M059J (cell line): ENCODE results near the gene COX15. TPM values are rescaled to one million over a fixed set of nuclear protein-coding genes. Genes with fewer than 3 reads are reported as not detected.
"Not testable (repeated sequence)": the region's sequence is repeated elsewhere in the genome, so short reads cannot be mapped to it uniquely, and the experiment has no call there.

Experiments used
- DNase-seq: peaks from one replicate; pipeline ENCODE4 v3.0.0-alpha.2; 2012; ENCODE audit warnings: low read depth
- total RNA-seq: library from RNA; depleted of rRNA; stranded (reverse); fragments of >200 nt; shearing (Covaris generic); gene quantifications from 2 replicates; pipeline ENCODE4 v1.2.3, GENCODE V29; 2014; rRNA removed

COX15 gene
- total RNA-seq, result 27.8 and 35.7 TPM in 2 replicates

DNA sequence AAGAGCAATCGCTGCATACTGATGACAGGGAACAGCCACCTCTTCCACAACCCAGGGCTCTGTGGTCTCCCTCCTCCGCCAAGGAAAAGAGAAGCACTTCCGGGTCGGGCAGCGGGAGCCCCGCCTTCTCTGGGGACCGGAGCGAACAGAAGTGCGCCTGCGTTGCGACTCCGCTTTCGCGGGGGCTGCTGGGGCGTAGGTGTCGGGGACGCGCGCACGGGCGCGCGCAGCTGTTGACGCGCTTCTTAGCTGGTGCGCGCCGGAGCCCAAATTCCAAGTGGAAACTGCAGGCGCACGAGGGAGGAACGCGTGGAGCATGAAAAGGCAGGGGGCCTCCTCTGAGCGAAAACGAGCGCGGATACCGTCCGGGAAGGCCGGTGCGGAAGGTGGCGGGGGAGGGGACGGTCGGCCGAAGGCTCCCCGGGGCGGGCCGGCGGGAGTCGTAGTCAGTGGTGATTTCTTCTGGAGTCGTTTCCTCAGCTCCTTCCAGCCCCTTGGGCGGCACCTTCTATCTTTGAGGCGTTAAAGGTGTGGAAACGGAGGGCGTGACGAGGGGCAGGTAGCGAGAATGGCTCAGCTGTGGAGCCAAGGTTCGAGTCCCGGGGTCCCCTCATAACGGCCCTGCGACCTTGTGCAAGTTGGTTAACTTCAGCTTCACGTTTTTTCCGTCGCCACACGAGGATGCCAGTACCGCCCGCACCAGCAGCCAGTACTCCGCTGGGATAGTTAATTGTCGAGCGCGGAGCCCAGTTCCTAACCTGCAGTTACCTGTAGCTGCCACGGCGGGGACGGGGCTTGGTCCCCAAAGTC, at the start of gene COX15, which contains the start of gene CUTC:
TSS of gene COX15 (minus strand) at position 95 of the 810 bp plus-strand sequence. CDS start at position 17, 78 bp downstream.
TSS of gene CUTC (plus strand) at position 202 of the 810 bp plus-strand sequence. CDS start at position 317, 115 bp downstream.
- DNase-seq, result peak; percentile 96

DNA sequence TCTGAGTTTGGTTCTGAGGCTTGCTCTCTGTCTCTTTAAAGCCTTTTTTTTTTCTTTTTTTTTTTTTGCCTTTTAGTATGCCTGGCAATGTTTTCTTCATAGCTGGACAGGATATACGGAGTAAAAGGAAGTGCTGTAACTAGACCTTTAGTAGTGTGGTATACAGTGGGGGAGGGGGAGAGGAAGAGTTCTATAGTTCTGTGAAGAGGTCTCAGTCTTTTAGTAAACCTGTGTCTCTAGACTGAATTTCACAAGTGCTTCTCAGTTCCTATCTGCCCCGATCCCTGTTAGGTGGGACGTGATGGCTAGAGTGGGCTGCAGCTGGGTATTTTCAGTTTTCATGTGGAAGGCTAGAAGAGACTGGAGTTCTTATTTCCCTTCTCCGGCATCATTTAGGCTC, 47.4 kb upstream of the COX15 start:
- peak; percentile 81 for DNase-seq

- DNase-seq, result no peak
Measured at GRCh38 chr10:99777918-99778714, 46.2 kb upstream of the COX15 start.

DNA sequence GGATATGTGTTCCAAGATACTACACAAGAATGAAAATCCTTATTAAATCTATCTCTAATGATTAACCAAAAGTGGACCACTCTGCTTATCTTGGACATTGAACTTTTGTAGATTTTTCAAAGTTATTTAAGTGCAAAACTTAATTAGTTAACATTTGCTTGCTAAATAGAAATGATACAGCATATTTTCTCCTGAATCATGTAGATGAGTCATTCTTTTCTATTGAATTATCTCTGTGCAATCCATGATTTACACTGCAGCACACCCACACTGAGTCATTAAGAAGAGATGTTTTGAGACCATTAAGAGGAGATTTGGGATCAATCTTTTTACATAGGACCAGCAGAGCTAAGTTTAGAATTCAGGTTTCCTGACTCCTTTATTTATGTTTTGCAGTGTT, 43.9 kb upstream of the COX15 start:
- peak; percentile 84 for DNase-seq

DNA sequence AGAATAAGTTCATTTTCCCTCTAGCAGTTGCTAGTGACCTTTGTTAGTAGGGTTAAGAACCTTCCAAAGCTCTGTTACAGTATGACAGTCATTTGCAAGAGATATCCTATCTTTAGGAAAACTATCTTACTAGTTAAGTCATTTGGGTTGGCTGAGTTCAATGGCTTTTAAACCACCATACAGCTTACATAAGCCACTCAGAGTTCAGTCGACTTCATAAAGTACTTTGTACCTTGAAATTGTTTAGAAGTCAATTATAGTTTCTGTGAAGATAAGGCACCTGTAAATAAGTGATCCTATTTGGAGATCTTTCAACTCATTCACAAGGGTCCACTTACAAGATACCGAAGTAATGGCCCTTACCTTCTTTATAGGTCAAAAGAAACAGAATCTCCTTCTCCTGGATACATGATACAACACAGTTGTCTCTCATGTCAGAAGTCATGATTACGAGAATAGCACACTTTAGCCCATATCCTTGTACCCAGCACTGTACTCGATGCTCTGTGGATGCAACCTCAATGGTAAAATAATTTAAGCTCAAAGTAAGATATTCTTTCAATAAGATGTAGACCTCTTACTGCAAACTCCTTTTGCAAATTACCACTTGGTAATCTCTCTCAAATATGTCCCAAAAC, 38.6 kb upstream of the COX15 start:
- DNase-seq, result no peak

GRCh38 chr10:99769706-99770105, 37.8 kb upstream of the COX15 start:
- DNase-seq, result no peak

- no peak for DNase-seq
Measured at GRCh38 chr10:99768556-99768955, 36.6 kb upstream of the COX15 start.

GRCh38 chr10:99767901-99768300, 36.0 kb upstream of the COX15 start:
- no peak for DNase-seq

- DNase-seq, result no peak
Measured at GRCh38 chr10:99766302-99766681, 34.4 kb upstream of the COX15 start.

- DNase-seq, result no peak
Measured at GRCh38 chr10:99765672-99766301, 33.9 kb upstream of the COX15 start.

- DNase-seq, result peak; percentile 29
Measured at GRCh38 chr10:99761365-99761764, 29.4 kb upstream of the COX15 start.

- DNase-seq, result no peak
Measured at GRCh38 chr10:99760321-99760720, 28.4 kb upstream of the COX15 start.

DNA sequence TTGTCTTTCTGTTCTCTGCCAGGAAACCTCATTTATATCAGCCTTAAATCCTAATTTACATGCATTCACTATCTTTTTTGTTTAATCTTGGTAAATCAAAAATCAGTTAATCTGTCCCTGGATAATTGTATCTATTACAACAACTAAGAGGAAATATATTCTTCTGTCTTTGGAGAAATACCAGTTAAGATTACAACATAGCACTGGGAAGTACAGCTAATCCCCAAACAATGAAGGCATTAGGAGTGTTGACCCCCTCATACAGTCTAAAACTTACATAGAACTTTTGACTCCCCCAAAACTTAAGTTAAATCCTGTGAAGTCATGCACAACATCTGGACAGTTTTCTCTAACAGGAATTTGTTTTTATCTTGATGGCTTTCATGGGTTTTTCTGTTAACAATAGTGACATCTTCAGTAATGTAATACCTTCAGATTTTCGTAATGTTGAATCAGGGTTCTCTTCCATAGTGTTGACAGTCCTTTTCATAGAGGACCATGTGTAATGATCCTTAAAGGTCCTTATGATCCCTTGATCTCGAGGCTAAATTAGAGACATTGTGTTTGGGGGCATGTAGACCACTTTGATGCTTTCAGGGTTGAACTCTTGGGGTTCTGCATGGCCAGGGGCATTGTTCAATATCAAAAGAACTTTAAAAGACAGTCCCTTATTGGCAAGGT, 26.4 kb upstream of the COX15 start:
- DNase-seq, result no peak

DNA sequence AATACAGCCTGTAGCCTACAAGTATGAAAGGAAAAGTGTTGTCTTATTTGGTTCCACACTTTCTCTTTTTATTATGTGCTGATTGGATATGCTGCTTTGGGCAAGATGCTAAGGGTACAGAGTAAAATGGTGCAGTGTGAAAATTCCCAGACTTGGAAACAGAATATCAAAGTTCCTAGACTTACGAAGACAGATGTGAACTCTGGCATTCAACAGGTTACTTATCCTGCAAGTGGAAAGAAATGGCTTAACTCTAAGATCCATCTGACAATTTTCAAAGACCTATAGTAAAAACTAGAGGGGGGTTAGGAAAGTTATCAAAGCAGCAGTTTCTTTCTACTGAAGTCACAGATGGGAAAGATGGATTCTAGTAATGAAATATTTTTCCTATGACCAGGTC, 24.2 kb upstream of the COX15 start:
- DNase-seq, result no peak

GRCh38 chr10:99754670-99755069, 22.7 kb upstream of the COX15 start:
- DNase-seq, result no peak

- DNase-seq, result no peak
Measured at GRCh38 chr10:99750641-99751040, 18.7 kb upstream of the COX15 start.

GRCh38 chr10:99748823-99749451, 17.0 kb upstream of the COX15 start:
- DNase-seq, result no peak

GRCh38 chr10:99746166-99746565, 14.2 kb upstream of the COX15 start:
- not testable (repeated sequence) for DNase-seq

GRCh38 chr10:99743841-99744240, 11.9 kb upstream of the COX15 start:
- DNase-seq, result no peak

DNA sequence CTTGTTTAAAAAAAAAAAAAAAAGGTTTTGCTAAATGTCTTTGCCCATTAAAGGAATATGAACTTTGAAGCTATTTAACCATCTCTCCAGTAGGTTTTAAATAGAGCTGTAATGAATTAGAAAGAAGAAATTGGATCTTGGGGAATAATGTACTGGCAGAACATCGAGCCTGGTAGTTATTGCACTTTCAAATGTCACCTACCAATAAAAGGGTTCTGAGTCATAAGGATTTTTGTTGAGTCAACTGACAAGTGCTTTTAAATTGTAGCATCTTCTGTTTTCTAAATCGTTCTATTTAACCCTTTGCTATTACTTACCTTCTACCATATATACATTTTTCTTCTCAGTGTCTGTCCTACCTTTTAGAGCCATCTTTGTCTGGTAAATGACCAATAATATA, 10.8 kb upstream of the COX15 start:
- peak; percentile 52 for DNase-seq

GRCh38 chr10:99742254-99742653, 10.3 kb upstream of the COX15 start:
- DNase-seq, result peak; percentile 34
